IMR-90 (cell line): ENCODE results near the gene PMPCA. TPM values are rescaled to one million over a fixed set of nuclear protein-coding genes. Genes with fewer than 3 reads are reported as not detected.

Source experiments
- ATAC-seq: fragments of 200-7000 bp; cut with Tn5 transposase; 2 replicates; pipeline ENCODE4 v1.9.1; 2020; ENCODE audit warnings: low read depth, mild to moderate bottlenecking, moderate library complexity
- BruUV-seq: library from RNA; stranded (reverse); fragments of 400-500 nt; replicated peaks from 2 replicates; lab custom pipeline; 2021; lab: Mats Ljungman, UMichigan
- CTCF ChIA-PET: fragments of 300-600 bp; formaldehyde crosslinking; extraction: SDS; loops from one replicate; lab custom pipeline; 2021; ENCODE audit warnings: antibody characterized with exemption; lab: Yijun Ruan, JAX
- POLR2A ChIA-PET: fragments of 300-600 bp; sonication (Branson Sonifier 250); formaldehyde crosslinking; loops from one replicate; lab custom pipeline; 2022; ENCODE audit warnings: antibody characterized with exemption; ENCODE audit not compliant: unreplicated experiment; lab: Charles Lee
- DNase-seq: peaks from one replicate; pipeline ENCODE4 v3.0.0; 2013
- H2AFZ ChIP-seq: replicated peaks from 2 replicates; pipeline ENCODE3; 2013; ENCODE audit warnings: low read length, mild to moderate bottlenecking; ENCODE audit not compliant: poor library complexity
- H2AK5ac ChIP-seq: 2 replicates; pipeline ENCODE4 v1.6.1; 2013; ENCODE audit warnings: low read depth, low read length, inconsistent platforms
- H2AK9ac ChIP-seq: replicated peaks from 2 replicates; pipeline ENCODE3; 2013; ENCODE audit warnings: mild to moderate bottlenecking, low read depth, low read length, moderate library complexity; ENCODE audit not compliant: poor library complexity
- H2BK120ac ChIP-seq: 2 replicates; pipeline ENCODE4 v1.6.1; 2013; ENCODE audit warnings: low read depth, low read length, inconsistent platforms
- H2BK15ac ChIP-seq: 3 replicates; pipeline ENCODE4 v1.6.1; 2013; ENCODE audit warnings: low read depth, low read length, inconsistent platforms
- H2BK20ac ChIP-seq: 2 replicates; pipeline ENCODE4 v1.6.1; 2013; ENCODE audit warnings: low read depth, mild to moderate bottlenecking, inconsistent platforms, low read length, moderate library complexity
- H2BK5ac ChIP-seq: 2 replicates; pipeline ENCODE4 v1.6.1; 2013; ENCODE audit warnings: mild to moderate bottlenecking, low read depth, low read length, inconsistent platforms; ENCODE audit not compliant: poor library complexity, severe bottlenecking
- H3K14ac ChIP-seq: replicated peaks from 2 replicates; pipeline ENCODE4 v1.6.1; 2013; ENCODE audit warnings: low read depth, low read length, inconsistent platforms
- H3K18ac ChIP-seq: 2 replicates; pipeline ENCODE4 v1.6.1; 2013; ENCODE audit warnings: low read depth, low read length, control low read depth
- H3K23ac ChIP-seq: 2 replicates; pipeline ENCODE4 v1.6.1; 2013; ENCODE audit warnings: low read depth, low read length, inconsistent platforms
- H3K27ac ChIP-seq: 2 replicates; pipeline ENCODE4 v1.5.1; 2013; ENCODE audit warnings: mild to moderate bottlenecking, control low read depth, low read length; ENCODE audit not compliant: insufficient read depth
- H3K27me3 ChIP-seq: 2 replicates; pipeline ENCODE4 v1.6.1; 2013; ENCODE audit warnings: low read length; ENCODE audit not compliant: control insufficient read depth, insufficient read depth
- H3K36me3 ChIP-seq: 2 replicates; pipeline ENCODE4 v1.6.1; 2013; ENCODE audit warnings: low read length, mixed read lengths; ENCODE audit not compliant: control insufficient read depth, insufficient read depth
- H3K4ac ChIP-seq: 2 replicates; pipeline ENCODE4 v1.6.1; 2013; ENCODE audit warnings: low read depth, low read length, inconsistent platforms
- H3K4me1 ChIP-seq: 2 replicates; pipeline ENCODE4 v1.6.1; 2013; ENCODE audit warnings: low read length, mixed read lengths; ENCODE audit not compliant: control insufficient read depth, insufficient read depth
- H3K4me2 ChIP-seq: 2 replicates; pipeline ENCODE4 v1.6.1; 2013; ENCODE audit warnings: low read depth, mild to moderate bottlenecking, control low read depth, low read length, moderate library complexity
- H3K4me3 ChIP-seq: 2 replicates; pipeline ENCODE4 v1.5.1; 2013; ENCODE audit warnings: low read depth, mild to moderate bottlenecking, control low read depth, low read length, moderate library complexity; ENCODE audit not compliant: insufficient read depth
- H3K56ac ChIP-seq: 2 replicates; pipeline ENCODE4 v1.6.1; 2013; ENCODE audit warnings: low read length, inconsistent platforms; ENCODE audit not compliant: insufficient read depth; ENCODE audit errors: extremely low read depth
- H3K79me1 ChIP-seq, 2 experiments: 2 replicates each; pipeline ENCODE4 v1.6.1; 2013; ENCODE audit warnings: low read length in 2 of 2, inconsistent platforms in 1 of 2, low read depth in 1 of 2
- H3K9ac ChIP-seq: 2 replicates; pipeline ENCODE4 v1.6.1; 2013; ENCODE audit warnings: low read depth, low read length, control low read depth
- H3K9me1 ChIP-seq: 2 replicates; pipeline ENCODE4 v1.6.1; 2013; ENCODE audit warnings: low read length, inconsistent platforms; ENCODE audit not compliant: insufficient read depth
- H3K9me3 ChIP-seq: 2 replicates; pipeline ENCODE4 v1.6.1; 2013; ENCODE audit warnings: low read length; ENCODE audit not compliant: control insufficient read depth, insufficient read depth
- H4K20me1 ChIP-seq: 2 replicates; pipeline ENCODE4 v1.6.1; 2013; ENCODE audit warnings: low read length, inconsistent platforms; ENCODE audit not compliant: insufficient read depth
- H4K5ac ChIP-seq: 2 replicates; pipeline ENCODE4 v1.6.1; 2013; ENCODE audit warnings: mild to moderate bottlenecking, low read depth, low read length, control low read depth
- H4K8ac ChIP-seq, 2 experiments: 2 replicates each; pipeline ENCODE4 v1.6.1; 2013; ENCODE audit warnings: low read depth in 2 of 2, low read length in 2 of 2, control low read depth in 1 of 2, inconsistent platforms in 1 of 2
- H4K91ac ChIP-seq: 2 replicates; pipeline ENCODE4 v1.6.1; 2013; ENCODE audit warnings: low read depth, low read length, inconsistent platforms; ENCODE audit not compliant: insufficient read depth
- NFE2L2 ChIP-seq: fragments of 150-350 bp; IDR thresholded peaks from 2 replicates; pipeline ENCODE4 v1.6.1; 2016; ENCODE audit warnings: low read depth, mild to moderate bottlenecking, low read length
- WGBS, 2 experiments: methylation state at CpG; one replicate each; pipeline versions ENCODE4 v1.1.5 to v1.1.7; 2013; ENCODE audit warnings: missing lambda C conversion rate in 2 of 2; ENCODE audit not compliant: insufficient read length in 1 of 2; ENCODE audit errors: extremely low coverage in 2 of 2; 5-methylcytosine and 5-hydroxymethylcytosine counted together
- dilution Hi-C: fragments of 300-500 bp; cut with HindIII; formaldehyde crosslinking; loops from one replicate; pipeline ENCODE4 v1.14.3; 2018; ENCODE audit warnings: low sequenced_read_pairs; ENCODE audit not compliant: unreplicated experiment
- in situ Hi-C: fragments of 300-500 bp; cut with MboI; formaldehyde crosslinking; loops from 3 replicates; pipeline ENCODE4 v1.14.3; 2019; ENCODE audit warnings: low sequenced_read_pairs, inconsistent platforms, mixed read lengths
- intact Hi-C: fragments of 100-400 bp; cut with micrococcal nuclease; formaldehyde crosslinking; loops from 2 replicates; pipeline ENCODE4 v1.10.0; 2022
- polyA plus RNA-seq, 3 experiments: library from polyadenylated mRNA; depleted of rRNA; stranded (reverse); fragments of >200 nt; gene quantifications; 2 replicates each; pipeline ENCODE4 v1.2.3, GENCODE V29; 2012; ENCODE audit warnings: low replicate concordance in 1 of 3
- total RNA-seq: library from RNA; depleted of rRNA; stranded (reverse); fragments of >200 nt; gene quantifications from 2 replicates; pipeline ENCODE4 v1.2.3, GENCODE V29; 2012
- TF ChIP-seq, protein P1 (sequence below): fragments of 150-350 bp; IDR thresholded peaks from 2 replicates; pipeline ENCODE4 v1.6.1; 2016; ENCODE audit warnings: low read depth, mild to moderate bottlenecking, low read length, moderate library complexity, borderline replicate concordance

The PMPCA gene
- total and polyA plus RNA-seq, 2 of the 4 experiments (the other 2 are of a cell fraction) = 62.6 to 95.8 TPM

GRCh38 chr9:136436055-136436634, 25.7 kb downstream of the PMPCA start:
- no peak overlapping the region for H4K8ac ChIP-seq
- no peak overlapping the region for H2BK20ac ChIP-seq
- no peak overlapping the region for H3K4ac ChIP-seq
- H3K23ac ChIP-seq = no peak overlapping the region
- TF ChIP-seq NFE2L2 = no peak
- TF ChIP-seq, protein P1, sequence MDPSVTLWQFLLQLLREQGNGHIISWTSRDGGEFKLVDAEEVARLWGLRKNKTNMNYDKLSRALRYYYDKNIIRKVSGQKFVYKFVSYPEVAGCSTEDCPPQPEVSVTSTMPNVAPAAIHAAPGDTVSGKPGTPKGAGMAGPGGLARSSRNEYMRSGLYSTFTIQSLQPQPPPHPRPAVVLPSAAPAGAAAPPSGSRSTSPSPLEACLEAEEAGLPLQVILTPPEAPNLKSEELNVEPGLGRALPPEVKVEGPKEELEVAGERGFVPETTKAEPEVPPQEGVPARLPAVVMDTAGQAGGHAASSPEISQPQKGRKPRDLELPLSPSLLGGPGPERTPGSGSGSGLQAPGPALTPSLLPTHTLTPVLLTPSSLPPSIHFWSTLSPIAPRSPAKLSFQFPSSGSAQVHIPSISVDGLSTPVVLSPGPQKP = no peak
- no peak overlapping the region for H2BK15ac ChIP-seq
- peaks cover 63% of the 10 kb centered on the region for H4K20me1 ChIP-seq
- H3K9me3 ChIP-seq = no peaks in the 10 kb centered on the region
- no peak overlapping the region for H2AK5ac ChIP-seq
- peaks cover 8% of the 10 kb centered on the region; the same call in 1 of the 2 replicates for H3K9me1 ChIP-seq
- ChIA-PET CTCF (no interaction called here), POLR2A (no interaction called here)
- no TSS peak for BruUV-seq
- H3K36me3 ChIP-seq = peaks cover 33% of the 10 kb centered on the region
- no peak overlapping the region for H2BK5ac ChIP-seq
- no peak overlapping the region for H3K9ac ChIP-seq
- no peak overlapping the region for H3K14ac ChIP-seq
- peaks cover 6 to 65% of the 10 kb centered on the region in 2 experiments for H3K79me1 ChIP-seq
- no peak overlapping the region for H3K27ac ChIP-seq
- in situ Hi-C loops (no loop called here), intact Hi-C loops (no loop called here), dilution Hi-C loops (no loop called here)
- no peak overlapping the region for H2AFZ ChIP-seq
- no peak overlapping the region for H3K56ac ChIP-seq
- peak overlapping the region; percentile 48 for H2AK9ac ChIP-seq
- no peak overlapping the region for H4K91ac ChIP-seq
- ATAC-seq = no peak
- H3K18ac ChIP-seq = no peak overlapping the region
- H4K5ac ChIP-seq = no peak overlapping the region
- H2BK120ac ChIP-seq = no peak overlapping the region
- H3K27me3 ChIP-seq = no peaks in the 10 kb centered on the region
- 94% methylated on average over 17 of the region's 25 CpGs; no CpG with 5 or more reads in 1 of the 2 experiments for WGBS, 2 experiments
- DNase-seq = no peak
- H3K4me2 ChIP-seq = no peak overlapping the region
- no peak overlapping the region for H3K4me3 ChIP-seq
- peaks cover 7% of the 10 kb centered on the region for H3K4me1 ChIP-seq
